Thoracic aorta (tissue), 2 donors: ENCODE data around the gene EIF3J. TPM values are rescaled to one million over a fixed set of nuclear protein-coding genes. Genes with fewer than 3 reads are reported as not detected.

Source experiments
- ATAC-seq: fragments of 150-250 bp; one replicate; pipeline ENCODE4 v1.8.0; 2017; ENCODE audit warnings: low read depth; ENCODE audit not compliant: insufficient number of reproducible peaks, low FRiP score
- DNase-seq: peaks from one replicate; pipeline ENCODE4 v3.0.0-alpha.2; 2020; ENCODE audit warnings: low spot score
- H3K27ac ChIP-seq, 2 donors: fragments of 200-600 bp; sonication (generic); 1 replicate in 1 of 2; 2 replicates in 1 of 2; pipeline ENCODE4 v1.5.1; 2016; ENCODE audit warnings: mild to moderate bottlenecking in 2 of 2, moderate library complexity in 2 of 2
- H3K27me3 ChIP-seq: fragments of 200-600 bp; sonication (generic); replicated peaks from 2 replicates; pipeline ENCODE4 v1.6.0; 2016; ENCODE audit warnings: mild to moderate bottlenecking; ENCODE audit not compliant: insufficient read depth
- H3K36me3 ChIP-seq: fragments of 200-600 bp; sonication (generic); one replicate; pipeline ENCODE4 v1.5.1; 2016
- H3K4me1 ChIP-seq, 2 donors: fragments of 200-600 bp; sonication (generic); 1 replicate in 1 of 2; 2 replicates in 1 of 2; pipeline versions ENCODE4 v1.5.1 to v1.6.0; 2016; ENCODE audit warnings: low read depth in 2 of 2, mild to moderate bottlenecking in 1 of 2; ENCODE audit not compliant: control insufficient read depth in 1 of 2
- H3K4me3 ChIP-seq: fragments of 200-600 bp; sonication (generic); 2 replicates; pipeline ENCODE4 v1.5.1; 2016; ENCODE audit warnings: mild to moderate bottlenecking
- H3K9me3 ChIP-seq: fragments of 200-600 bp; sonication (generic); 2 replicates; pipeline ENCODE4 v1.5.1; 2016
- total RNA-seq, 2 donors: library from RNA; depleted of rRNA; stranded (reverse); fragments of >200 nt; gene quantifications; one replicate each; pipeline versions ENCODE4 v1.1.0 to v1.2.3, GENCODE V29; 2016
- TF ChIP-seq, protein P1 (sequence below): fragments of 200-600 bp; sonication (generic); IDR thresholded peaks from one replicate; pipeline ENCODE4 v1.5.1; 2019; ENCODE audit warnings: antibody characterized with exemption

EIF3J gene
- total RNA-seq, 2 donors from 2014 or later = 32.2 to 68.1 TPM

DNA sequence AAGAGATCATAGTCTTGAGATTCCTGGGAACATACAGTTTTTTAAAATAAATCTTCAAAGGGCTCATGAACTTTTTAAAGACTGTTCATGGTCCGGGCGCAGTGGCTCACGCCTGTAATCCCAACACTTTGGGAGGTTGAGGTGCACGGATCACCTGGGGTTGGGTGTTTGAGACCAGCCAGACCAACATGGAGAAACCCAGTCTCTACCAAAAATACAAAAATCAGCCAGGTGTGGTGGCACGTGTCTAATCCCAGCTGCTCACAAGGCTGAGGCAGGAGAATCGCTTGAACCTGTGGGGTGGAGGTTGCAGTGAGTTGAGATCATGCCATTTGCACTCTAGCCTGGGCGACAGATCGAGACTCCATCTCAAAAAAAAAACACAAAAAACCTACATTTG lies 41.4 kb upstream of the EIF3J start:
- no peaks in the 10 kb centered on the region for H3K27me3 ChIP-seq
- TF ChIP-seq, protein P1, sequence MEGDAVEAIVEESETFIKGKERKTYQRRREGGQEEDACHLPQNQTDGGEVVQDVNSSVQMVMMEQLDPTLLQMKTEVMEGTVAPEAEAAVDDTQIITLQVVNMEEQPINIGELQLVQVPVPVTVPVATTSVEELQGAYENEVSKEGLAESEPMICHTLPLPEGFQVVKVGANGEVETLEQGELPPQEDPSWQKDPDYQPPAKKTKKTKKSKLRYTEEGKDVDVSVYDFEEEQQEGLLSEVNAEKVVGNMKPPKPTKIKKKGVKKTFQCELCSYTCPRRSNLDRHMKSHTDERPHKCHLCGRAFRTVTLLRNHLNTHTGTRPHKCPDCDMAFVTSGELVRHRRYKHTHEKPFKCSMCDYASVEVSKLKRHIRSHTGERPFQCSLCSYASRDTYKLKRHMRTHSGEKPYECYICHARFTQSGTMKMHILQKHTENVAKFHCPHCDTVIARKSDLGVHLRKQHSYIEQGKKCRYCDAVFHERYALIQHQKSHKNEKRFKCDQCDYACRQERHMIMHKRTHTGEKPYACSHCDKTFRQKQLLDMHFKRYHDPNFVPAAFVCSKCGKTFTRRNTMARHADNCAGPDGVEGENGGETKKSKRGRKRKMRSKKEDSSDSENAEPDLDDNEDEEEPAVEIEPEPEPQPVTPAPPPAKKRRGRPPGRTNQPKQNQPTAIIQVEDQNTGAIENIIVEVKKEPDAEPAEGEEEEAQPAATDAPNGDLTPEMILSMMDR = no peak
- H3K9me3 ChIP-seq = no peaks in the 10 kb centered on the region
- no peak for ATAC-seq
- DNase-seq = no peak
- H3K4me3 ChIP-seq = no peak overlapping the region
- H3K36me3 ChIP-seq = peaks cover 14% of the 10 kb centered on the region
- H3K27ac ChIP-seq = no peak overlapping the region
- H3K4me1 ChIP-seq = no peaks in the 10 kb centered on the region

DNA sequence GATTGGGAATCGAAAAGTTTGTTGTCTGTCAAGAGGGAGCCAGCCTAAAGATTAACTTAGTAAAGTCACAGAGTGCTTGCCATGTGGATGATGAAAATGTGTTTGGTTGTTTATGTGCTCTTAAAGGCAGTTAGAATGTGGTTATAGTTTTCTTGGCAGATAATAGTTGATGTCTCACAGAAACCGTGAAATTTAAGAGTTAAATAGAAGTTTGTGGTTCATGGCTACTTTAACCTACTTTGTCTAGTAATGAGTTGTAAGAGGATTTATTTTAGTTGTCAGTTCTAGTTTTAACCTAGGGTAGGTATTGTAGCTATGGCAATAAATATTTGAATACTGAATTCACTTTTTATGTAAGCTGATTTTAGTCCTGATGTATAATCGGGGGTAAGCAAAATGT lies 36.4 kb upstream of the EIF3J start:
- ATAC-seq = no peak
- peaks cover 29% of the 10 kb centered on the region for H3K36me3 ChIP-seq
- H3K27ac ChIP-seq = no peak overlapping the region

DNA sequence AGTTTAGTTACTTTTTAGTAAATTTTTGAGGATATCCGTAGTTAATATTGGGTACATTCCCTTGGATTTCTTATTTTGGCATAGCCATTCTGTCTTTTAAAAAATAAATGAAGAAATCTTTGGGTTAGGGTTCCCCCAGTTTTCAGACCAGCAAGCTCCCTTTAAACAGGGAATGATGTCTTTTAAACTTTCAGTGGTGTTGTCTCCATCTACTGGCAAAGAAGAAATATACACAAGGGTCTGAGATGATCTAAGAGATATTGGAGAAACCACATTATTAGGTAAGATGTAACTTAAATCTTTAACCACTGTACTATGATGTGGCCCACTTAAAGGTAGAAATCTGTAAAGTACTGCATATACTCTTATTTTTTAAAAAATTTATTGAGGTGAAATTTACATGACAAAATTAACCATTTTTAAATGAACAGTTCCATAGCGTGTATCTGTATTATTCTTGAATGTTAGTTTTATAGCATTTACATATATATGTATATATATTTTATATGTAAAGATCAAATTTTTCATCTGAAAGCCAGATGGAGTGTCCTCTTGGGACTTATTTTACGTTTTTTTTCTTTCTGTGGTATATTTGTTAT lies 35.1 kb upstream of the EIF3J start:
- peaks cover 25% of the 10 kb centered on the region for H3K36me3 ChIP-seq
- H3K4me1 ChIP-seq = no peaks in the 10 kb centered on the region
- H3K27ac ChIP-seq = no peak overlapping the region
- ATAC-seq = no peak
- no peak for DNase-seq
- no peaks in the 10 kb centered on the region for H3K9me3 ChIP-seq
- TF ChIP-seq, protein P1 = peak; percentile 49
- H3K4me3 ChIP-seq = no peak overlapping the region
- no peaks in the 10 kb centered on the region for H3K27me3 ChIP-seq

More for the DNA sequence above, 36.4 kb upstream of the EIF3J start:
- Histone ChIP-seq H3K4me1 (no peaks in the 10 kb centered on the region), H3K9me3 (no peaks in the 10 kb centered on the region), H3K27me3 (no peaks in the 10 kb centered on the region), H3K4me3 (no peak overlapping the region)
- no peak for DNase-seq
- TF ChIP-seq, protein P1 = no peak

DNA sequence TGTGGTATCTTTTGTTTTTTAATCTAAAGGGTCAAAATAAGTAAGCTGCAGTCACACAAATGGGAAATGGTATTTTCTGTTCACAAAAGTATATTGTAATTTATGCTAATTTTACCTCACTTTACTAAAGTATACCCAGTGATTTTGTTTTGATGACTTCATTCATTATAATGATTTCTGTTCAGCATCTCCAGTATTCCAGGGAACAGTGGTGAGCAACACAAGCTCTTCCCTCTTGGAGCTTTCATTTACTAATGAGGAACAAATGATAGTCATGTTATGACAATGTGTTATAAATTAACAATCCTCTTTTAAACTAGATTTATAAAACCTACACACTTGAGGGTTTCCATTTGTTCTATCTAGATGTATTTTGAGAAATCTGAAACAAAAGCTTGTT lies 20.5 kb upstream of the EIF3J start:
- no peak for ATAC-seq
- Histone ChIP-seq H3K4me3 (no peak overlapping the region), H3K27ac (no peak overlapping the region), H3K27me3 (no peaks in the 10 kb centered on the region), H3K4me1 (no peaks in the 10 kb centered on the region), H3K9me3 (no peaks in the 10 kb centered on the region), H3K36me3 (peaks cover 12% of the 10 kb centered on the region)
- TF ChIP-seq, protein P1 = no peak
- DNase-seq = no peak

DNA sequence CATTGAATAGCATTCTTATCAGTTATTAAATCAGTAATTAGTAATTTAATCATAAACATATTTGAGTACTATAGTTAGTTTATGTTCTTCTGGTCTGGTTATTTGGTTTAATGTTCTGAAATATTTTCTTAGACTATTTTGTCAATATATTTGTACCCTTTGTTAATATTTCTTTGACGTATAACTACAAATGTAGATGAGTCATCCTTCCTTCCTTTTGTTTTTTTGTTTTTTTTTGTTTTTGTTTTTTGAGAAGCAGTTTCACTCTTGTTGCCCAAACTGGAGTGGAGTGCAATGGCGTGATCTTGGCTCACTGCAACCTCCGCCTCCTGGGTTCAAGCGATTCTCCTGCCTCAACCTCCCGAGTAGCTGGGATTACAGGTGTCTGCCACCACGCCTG lies 17.4 kb upstream of the EIF3J start:
- H3K27me3 ChIP-seq = no peaks in the 10 kb centered on the region
- H3K36me3 ChIP-seq = peaks cover 16% of the 10 kb centered on the region
- DNase-seq = no peak

More for the DNA sequence above, 17.4 kb upstream of the EIF3J start:
- Histone ChIP-seq H3K4me3 (no peak overlapping the region), H3K27ac (no peak overlapping the region), H3K9me3 (no peaks in the 10 kb centered on the region), H3K4me1 (no peaks in the 10 kb centered on the region)
- TF ChIP-seq, protein P1 = no peak
- no peak for ATAC-seq
